Fibroblast of villous mesenchyme (primary cell): ENCODE data around the gene GALNTL6. TPM values are rescaled to one million over a fixed set of nuclear protein-coding genes. Genes with fewer than 3 reads are reported as not detected.

Experiments
- DNase-seq: peaks from one replicate; pipeline ENCODE4 v3.0.0-alpha.2; 2010; ENCODE audit warnings: low read depth
- H3K4me3 ChIP-seq: 2 replicates; pipeline ENCODE4 v1.5.1; 2011; ENCODE audit warnings: low read depth, mild to moderate bottlenecking, low read length
- CTCF ChIP-seq: IDR thresholded peaks from 2 replicates; pipeline ENCODE4 v1.5.1; 2012; ENCODE audit warnings: low read depth, mild to moderate bottlenecking, low read length; ENCODE audit not compliant: insufficient read depth
- total RNA-seq: library from RNA; depleted of rRNA; stranded (reverse); fragments of >200 nt; gene quantifications from 2 replicates; pipeline ENCODE4 v1.2.3, GENCODE V29; 2012

Gene GALNTL6
- total RNA-seq, 1 donor = not detected

DNA sequence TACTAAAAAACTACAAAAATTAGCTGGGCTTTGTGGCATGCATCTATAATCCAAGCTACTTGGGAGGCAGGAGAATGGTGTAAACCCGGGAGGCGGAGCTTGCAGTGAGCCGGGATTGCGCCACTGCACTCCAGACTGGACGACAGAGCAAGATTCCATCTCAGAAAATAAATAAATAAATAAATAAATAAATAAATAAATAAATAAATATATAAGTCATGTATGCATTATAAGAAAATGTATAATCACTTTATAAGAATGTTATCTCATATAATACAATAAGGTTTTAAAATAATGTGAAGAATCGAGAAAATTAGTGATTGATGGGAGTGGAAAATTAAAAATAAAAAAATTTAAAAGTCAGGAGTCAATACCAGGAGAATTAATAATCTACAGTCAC lies 127.5 kb downstream of the GALNTL6 start:
- DNase-seq = no peak
- H3K4me3 ChIP-seq = no peak overlapping the region
- no peak for TF ChIP-seq CTCF

- no peak overlapping the region for H3K4me3 ChIP-seq
- no peak for DNase-seq
- no peak for TF ChIP-seq CTCF
Observed at GRCh38 chr4:171947400-171947799, 134.2 kb downstream of the GALNTL6 start.

DNA sequence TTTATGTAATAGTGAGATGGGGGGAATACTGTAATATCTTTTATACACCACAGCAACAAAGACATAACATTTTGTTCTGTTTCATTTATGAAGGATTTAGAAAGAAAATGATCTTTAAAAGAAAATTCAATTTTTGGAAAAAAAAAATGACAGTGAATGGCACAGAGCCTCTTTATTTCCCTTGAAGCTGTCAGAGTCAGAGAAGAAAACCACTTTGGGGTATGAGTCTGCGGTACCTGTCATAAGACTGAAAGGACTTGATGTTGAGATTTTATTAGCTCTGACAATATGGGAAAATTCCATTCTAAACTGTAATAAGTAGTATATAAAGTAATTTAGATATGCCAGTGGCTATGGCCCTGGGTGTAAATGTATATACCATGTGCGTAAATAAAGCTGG lies 134.8 kb downstream of the GALNTL6 start:
- no peak for DNase-seq
- no peak for TF ChIP-seq CTCF
- H3K4me3 ChIP-seq = no peak overlapping the region

GRCh38 chr4:171954650-171955049 lies 141.4 kb downstream of the GALNTL6 start:
- DNase-seq = no peak
- no peak overlapping the region for H3K4me3 ChIP-seq
- no peak for TF ChIP-seq CTCF

GRCh38 chr4:171956678-171957077 lies 143.5 kb downstream of the GALNTL6 start:
- no peak for TF ChIP-seq CTCF
- no peak overlapping the region for H3K4me3 ChIP-seq
- no peak for DNase-seq

- TF ChIP-seq CTCF = no peak
- H3K4me3 ChIP-seq = no peak overlapping the region
- DNase-seq = no peak
Observed at GRCh38 chr4:171962110-171962509, 148.9 kb downstream of the GALNTL6 start.

DNA sequence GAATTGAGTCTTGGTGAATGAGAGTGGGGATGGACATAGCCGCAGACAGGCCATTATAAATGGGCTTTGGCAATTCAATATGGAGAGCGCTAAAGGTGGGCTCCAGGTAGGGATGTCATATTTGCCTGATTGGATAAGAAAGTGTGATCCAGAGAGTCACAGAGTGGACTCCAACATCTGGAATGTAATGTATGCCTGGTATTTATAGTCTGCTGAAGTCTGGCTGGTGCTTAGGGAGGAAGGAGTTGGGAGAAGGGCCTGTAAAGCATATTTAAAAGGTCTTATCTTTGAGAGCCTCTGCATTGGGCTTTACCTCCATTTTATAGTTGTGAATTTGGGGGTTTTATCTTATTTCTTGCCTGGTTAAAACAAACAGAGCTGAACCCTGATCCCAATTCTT lies 153.2 kb downstream of the GALNTL6 start:
- no peak overlapping the region for H3K4me3 ChIP-seq
- DNase-seq = no peak
- TF ChIP-seq CTCF = no peak
